ENCODE data around the gene ADAMTS1. TPM values are rescaled to one million over a fixed set of nuclear protein-coding genes. Genes with fewer than 3 reads are reported as not detected.

ADAMTS1 gene
- total RNA-seq, 2 donors from 2014 or later: 65.9 to 89.7 TPM

DNA sequence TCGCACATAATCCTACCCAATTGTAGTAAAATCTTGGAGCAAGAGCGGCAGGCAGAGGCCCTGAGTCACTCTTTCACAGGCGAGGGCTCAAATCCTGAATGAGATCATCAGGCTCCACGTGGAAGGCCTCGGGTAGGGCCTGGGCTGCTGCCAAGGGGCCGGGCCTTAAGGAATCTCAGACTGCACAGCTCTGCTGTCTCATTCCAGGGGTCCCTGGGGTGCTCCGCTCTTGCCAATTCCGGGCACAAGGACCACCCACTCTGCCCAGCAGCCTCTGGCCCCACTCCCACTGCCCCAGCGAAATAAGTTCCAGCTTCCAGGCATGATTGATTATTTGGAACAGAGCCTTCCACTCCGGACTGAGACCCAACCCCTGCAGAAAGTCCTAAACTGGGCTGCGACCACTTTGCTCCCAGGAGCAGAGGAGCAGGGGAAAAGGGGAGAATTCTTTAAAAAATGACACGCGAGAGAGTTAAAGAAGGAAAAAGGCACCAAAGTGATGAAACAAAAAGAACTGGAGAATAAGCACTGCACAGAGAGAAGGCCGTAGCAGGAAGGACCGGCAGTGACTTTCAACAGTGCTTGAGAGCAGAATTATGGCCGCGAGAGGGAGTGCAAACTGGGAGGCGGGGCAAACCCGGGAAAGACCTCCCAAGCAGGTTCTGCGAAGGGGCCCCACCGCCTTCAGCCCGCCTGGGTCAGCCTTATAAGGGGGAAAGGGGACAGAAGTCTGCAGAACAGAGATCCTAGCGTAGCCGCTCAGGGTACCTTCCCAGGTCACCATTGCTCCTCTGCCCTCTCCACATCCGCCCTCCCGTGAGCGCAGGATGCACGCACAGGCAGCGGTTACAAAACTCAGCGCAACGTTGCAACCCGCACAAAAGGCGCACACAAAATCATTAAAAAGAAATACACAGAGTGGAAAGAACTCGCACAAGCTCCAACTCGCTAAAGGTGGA, 2.0 kb downstream of the ADAMTS1 start:
- peak; percentile 97 for DNase-seq (ENCODE audit: low spot score)
- peak overlapping the region; percentile 92 to 99 for H3K27ac ChIP-seq
- peak overlapping the region; percentile 72 to 82 for H3K4me3 ChIP-seq
- no peaks in the 10 kb centered on the region for H3K27me3 ChIP-seq
- H3K36me3 ChIP-seq: peaks cover 58% of the 10 kb centered on the region
- H3K9me3 ChIP-seq: no peaks in the 10 kb centered on the region
- TF ChIP-seq, protein P1, sequence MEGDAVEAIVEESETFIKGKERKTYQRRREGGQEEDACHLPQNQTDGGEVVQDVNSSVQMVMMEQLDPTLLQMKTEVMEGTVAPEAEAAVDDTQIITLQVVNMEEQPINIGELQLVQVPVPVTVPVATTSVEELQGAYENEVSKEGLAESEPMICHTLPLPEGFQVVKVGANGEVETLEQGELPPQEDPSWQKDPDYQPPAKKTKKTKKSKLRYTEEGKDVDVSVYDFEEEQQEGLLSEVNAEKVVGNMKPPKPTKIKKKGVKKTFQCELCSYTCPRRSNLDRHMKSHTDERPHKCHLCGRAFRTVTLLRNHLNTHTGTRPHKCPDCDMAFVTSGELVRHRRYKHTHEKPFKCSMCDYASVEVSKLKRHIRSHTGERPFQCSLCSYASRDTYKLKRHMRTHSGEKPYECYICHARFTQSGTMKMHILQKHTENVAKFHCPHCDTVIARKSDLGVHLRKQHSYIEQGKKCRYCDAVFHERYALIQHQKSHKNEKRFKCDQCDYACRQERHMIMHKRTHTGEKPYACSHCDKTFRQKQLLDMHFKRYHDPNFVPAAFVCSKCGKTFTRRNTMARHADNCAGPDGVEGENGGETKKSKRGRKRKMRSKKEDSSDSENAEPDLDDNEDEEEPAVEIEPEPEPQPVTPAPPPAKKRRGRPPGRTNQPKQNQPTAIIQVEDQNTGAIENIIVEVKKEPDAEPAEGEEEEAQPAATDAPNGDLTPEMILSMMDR (IDR thresholded peaks at IDR 0.05): peak; percentile 28 to 53
- H3K4me1 ChIP-seq: peaks cover 0 to 41% of the 10 kb centered on the region in 2 donors

DNA sequence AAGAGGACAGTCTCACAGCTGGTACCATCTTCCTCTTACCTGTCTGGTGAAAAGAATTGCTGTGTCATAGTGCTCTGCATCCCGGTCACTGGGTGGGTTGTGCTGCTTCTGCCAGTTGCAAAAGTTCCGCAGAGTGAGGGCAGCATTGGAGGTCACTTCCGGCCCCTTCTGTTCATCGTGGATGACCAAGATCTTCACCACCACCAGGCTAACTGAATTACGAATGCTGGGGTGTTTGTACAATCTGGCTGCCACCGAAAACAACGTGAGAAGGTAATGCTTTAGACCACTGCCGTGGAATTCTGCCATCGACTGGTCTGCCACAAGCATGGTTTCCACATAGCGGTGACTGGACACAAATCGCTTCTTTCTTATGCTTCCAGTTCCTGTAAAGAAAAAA, 2.9 kb downstream of the ADAMTS1 start:
- TF ChIP-seq, protein P1 (IDR thresholded peaks at IDR 0.05): no peak
- H3K9me3 ChIP-seq: no peaks in the 10 kb centered on the region
- peak overlapping the region; percentile 72 to 82 for H3K4me3 ChIP-seq
- H3K27ac ChIP-seq: peak overlapping the region; percentile 92 to 99
- H3K27me3 ChIP-seq: no peaks in the 10 kb centered on the region
- H3K36me3 ChIP-seq: peaks cover 68% of the 10 kb centered on the region
- H3K4me1 ChIP-seq: peaks cover 0 to 46% of the 10 kb centered on the region in 2 donors
- DNase-seq (ENCODE audit: low spot score): no peak

DNA sequence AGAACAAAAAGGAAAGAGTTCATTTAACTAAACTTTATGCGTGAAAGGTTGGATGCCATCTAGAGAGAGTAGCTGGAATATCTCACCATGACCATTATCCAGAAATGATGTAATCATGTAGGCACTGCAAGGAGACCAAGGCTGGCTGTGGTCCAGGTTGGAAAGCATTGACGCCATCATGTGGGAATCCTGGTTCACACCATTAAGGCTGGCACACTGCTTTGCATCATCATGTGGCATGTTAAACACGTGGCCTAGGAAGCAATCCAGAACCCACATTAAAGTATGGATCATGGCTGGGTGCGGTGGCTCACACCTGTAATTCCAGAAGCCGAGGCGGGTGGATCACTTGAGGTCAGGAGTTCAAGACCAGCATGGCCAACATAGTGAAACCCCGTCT, 4.3 kb downstream of the ADAMTS1 start:
- H3K27ac ChIP-seq: peak overlapping the region; percentile 92 to 99
- peaks cover 0 to 40% of the 10 kb centered on the region in 2 donors for H3K4me1 ChIP-seq
- H3K27me3 ChIP-seq: no peaks in the 10 kb centered on the region
- H3K36me3 ChIP-seq: peaks cover 82% of the 10 kb centered on the region
- H3K9me3 ChIP-seq: no peaks in the 10 kb centered on the region
- peak; percentile 81 for DNase-seq (ENCODE audit: low spot score)
- TF ChIP-seq, protein P1 (IDR thresholded peaks at IDR 0.05): no peak
- peak overlapping the region; percentile 72 to 82 for H3K4me3 ChIP-seq

DNA sequence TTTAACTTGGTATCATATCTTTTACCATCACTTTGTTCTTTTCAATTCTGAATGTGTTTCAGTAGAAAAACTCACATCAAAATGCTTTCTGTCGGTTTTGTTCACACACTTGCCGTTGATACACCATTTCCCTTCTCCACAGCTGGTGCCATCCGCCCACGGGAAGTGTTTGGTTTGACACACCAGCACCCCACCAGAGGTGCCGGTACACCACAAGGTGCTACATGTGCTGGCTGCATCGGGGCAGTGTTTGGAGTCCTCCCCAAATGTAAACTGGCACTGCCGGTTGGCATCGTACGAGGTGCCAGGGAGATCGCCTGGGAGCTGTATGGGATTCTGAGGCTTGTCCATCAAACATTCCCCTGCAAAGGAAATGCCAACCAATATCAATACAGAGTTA, 5.0 kb downstream of the ADAMTS1 start:
- DNase-seq (ENCODE audit: low spot score): no peak
- TF ChIP-seq, protein P1 (IDR thresholded peaks at IDR 0.05): no peak
- Histone ChIP-seq H3K27me3 (no peaks in the 10 kb centered on the region), H3K9me3 (no peaks in the 10 kb centered on the region), H3K27ac (peak overlapping the region; percentile 92 to 99), H3K4me1 (peaks cover 0 to 40% of the 10 kb centered on the region in 2 donors), H3K4me3 (peak overlapping the region; percentile 72 to 82), H3K36me3 (peaks cover 83% of the 10 kb centered on the region)

DNA sequence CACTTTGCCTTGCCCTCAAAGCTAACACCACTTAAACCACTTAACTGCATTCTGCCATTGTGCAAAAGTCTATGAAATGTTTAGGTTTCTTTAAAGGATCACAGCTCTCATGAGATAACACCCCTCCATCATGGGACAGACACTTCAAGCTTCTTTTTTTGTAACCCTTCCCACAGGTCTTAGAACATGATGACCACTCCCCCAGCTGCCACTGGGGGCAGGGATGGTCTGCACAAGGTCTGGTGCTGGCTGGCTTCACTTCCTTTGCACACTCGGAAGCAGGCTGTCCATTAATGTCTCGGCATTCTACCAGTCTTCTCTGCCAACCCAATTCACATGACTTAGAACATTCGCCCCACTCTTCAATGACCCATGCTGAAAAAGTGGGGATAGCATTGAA, 7.7 kb downstream of the ADAMTS1 start:
- H3K4me1 ChIP-seq: peaks cover 0 to 43% of the 10 kb centered on the region in 2 donors
- H3K27me3 ChIP-seq: no peaks in the 10 kb centered on the region
- H3K9me3 ChIP-seq: no peaks in the 10 kb centered on the region
- TF ChIP-seq, protein P1 (IDR thresholded peaks at IDR 0.05): no peak
- H3K4me3 ChIP-seq: no peak overlapping the region
- H3K27ac ChIP-seq: peak overlapping the region in 1 of 2 donors; percentile 36
- DNase-seq (ENCODE audit: low spot score): no peak
- H3K36me3 ChIP-seq: peaks cover 68% of the 10 kb centered on the region
